HCT116 (cell line): Measurements from ENCODE around the gene C1orf52. TPM values are rescaled to one million over a fixed set of nuclear protein-coding genes. Genes with fewer than 3 reads are reported as not detected.

ENCODE experiments used
- ATAC-seq: fragments of 200-7000 bp; cut with Tn5 transposase; 2 replicates; pipeline ENCODE4 v1.9.1; 2020; ENCODE audit warnings: mild to moderate bottlenecking, moderate library complexity
- BruUV-seq: library from RNA; stranded (reverse); fragments of 400-500 nt; replicated peaks from 2 replicates; lab custom pipeline; 2021; lab: Mats Ljungman, UMichigan
- CTCF ChIA-PET: fragments of 300-600 bp; sonication (Branson Sonifier 250); formaldehyde crosslinking; loops from one replicate; lab custom pipeline; 2021; ENCODE audit warnings: antibody characterized with exemption; lab: Charles Lee
- POLR2A ChIA-PET: fragments of 300-600, 350-600 bp; sonication (Branson Sonifier 250); formaldehyde crosslinking; loops from one replicate; lab custom pipeline; 2021; ENCODE audit warnings: antibody characterized with exemption; lab: Charles Lee
- RAD21 ChIA-PET, 2 experiments: fragments of 300-600 bp; sonication (Branson Sonifier 250); formaldehyde crosslinking; loops; one replicate each; lab custom pipeline; 2023; ENCODE audit warnings: low total read pairs in 2 of 2; ENCODE audit not compliant: uncharacterized antibody in 2 of 2, unreplicated experiment in 2 of 2, low non-redundant PET in 1 of 2; lab: Charles Lee
- DNase-seq: peaks from one replicate; pipeline ENCODE4 v3.0.0-alpha.2; 2010; ENCODE audit warnings: low read depth, low spot score
- H2AFZ ChIP-seq: fragments of 200-600 bp; shearing (Covaris generic), sonication (generic); 2 replicates; pipeline ENCODE4 v1.6.1; 2017; ENCODE audit warnings: low read depth, mixed run types, mixed read lengths, antibody characterized with exemption, low read length; ENCODE audit not compliant: poor library complexity, severe bottlenecking
- H3K27ac ChIP-seq: 2 replicates; pipeline ENCODE4 v1.5.1; 2012; ENCODE audit warnings: low read depth, low read length
- H3K27me3 ChIP-seq: fragments of 200-600 bp; sonication (generic); 2 replicates; pipeline ENCODE4 v1.6.1; 2016; ENCODE audit warnings: mixed run types, low read length, mixed read lengths; ENCODE audit not compliant: insufficient read depth
- H3K36me3 ChIP-seq, 2 experiments: fragments of 200-500 bp in 1 of 2; fragments of 200-600 bp in 1 of 2; sonication (Bioruptor generic) in 1 of 2; sonication (generic) in 1 of 2; 2 replicates each; pipeline versions ENCODE4 v1.5.1 to v1.6.1; 2014 to 2016; ENCODE audit warnings: low read length in 2 of 2, inconsistent platforms in 1 of 2, mixed read lengths in 1 of 2, mixed run types in 1 of 2; ENCODE audit not compliant: insufficient read depth in 2 of 2, control insufficient read depth in 1 of 2
- H3K4me1 ChIP-seq, 2 experiments: fragments of 200-600 bp in 1 of 2; sonication (generic) in 1 of 2; 2 replicates each; pipeline versions ENCODE4 v1.5.1 to v1.6.1; 2012 to 2017; ENCODE audit warnings: low read length in 2 of 2, inconsistent platforms in 1 of 2, mild to moderate bottlenecking in 1 of 2, mixed read lengths in 1 of 2, mixed run types in 1 of 2, moderate library complexity in 1 of 2; ENCODE audit not compliant: insufficient read depth in 2 of 2, control insufficient read depth in 1 of 2
- H3K4me2 ChIP-seq: fragments of 200-600 bp; sonication (generic); 2 replicates; pipeline ENCODE4 v1.6.1; 2017; ENCODE audit warnings: mixed run types, low read length, mixed read lengths
- H3K4me3 ChIP-seq, 2 experiments: fragments of 200-600 bp in 1 of 2; sonication (generic) in 1 of 2; replicated peaks in 1 of 2; 2 replicates each; pipeline ENCODE4 v1.5.1; 2011 to 2016; ENCODE audit warnings: low read length in 2 of 2, control low read depth in 1 of 2, low read depth in 1 of 2, mild to moderate bottlenecking in 1 of 2, mixed read lengths in 1 of 2, mixed run types in 1 of 2
- H3K79me2 ChIP-seq: fragments of 200-600 bp; sonication (generic); 2 replicates; pipeline ENCODE4 v1.6.1; 2017; ENCODE audit warnings: mild to moderate bottlenecking, mixed run types, low read length, moderate library complexity, mixed read lengths; ENCODE audit not compliant: insufficient read depth
- H3K9ac ChIP-seq: fragments of 200-600 bp; sonication (generic); 2 replicates; pipeline ENCODE4 v1.6.1; 2016; ENCODE audit warnings: low read length, mixed read lengths
- H3K9me2 ChIP-seq: fragments of 200-600 bp; sonication (generic), shearing (Covaris generic); 2 replicates; pipeline ENCODE4 v1.6.1; 2017; ENCODE audit warnings: mixed run types, mild to moderate bottlenecking, moderate library complexity; ENCODE audit not compliant: insufficient read depth
- H3K9me3 ChIP-seq, 2 experiments: fragments of 200-500 bp in 1 of 2; fragments of 200-600 bp in 1 of 2; sonication (Bioruptor generic) in 1 of 2; sonication (generic) in 1 of 2; 2 replicates each; pipeline ENCODE4 v1.6.1; 2014 to 2017; ENCODE audit warnings: low read length in 2 of 2, mixed read lengths in 2 of 2, inconsistent platforms in 1 of 2, low read depth in 1 of 2, mild to moderate bottlenecking in 1 of 2, mixed run types in 1 of 2, moderate library complexity in 1 of 2; ENCODE audit not compliant: control insufficient read depth in 1 of 2, insufficient read depth in 1 of 2
- H4K20me1 ChIP-seq: fragments of 200-600 bp; sonication (generic), shearing (Covaris generic); 2 replicates; pipeline ENCODE4 v1.6.1; 2017; ENCODE audit warnings: mixed run types, mild to moderate bottlenecking, moderate library complexity; ENCODE audit not compliant: insufficient read depth
- ATF3 ChIP-seq: IDR thresholded peaks from 2 replicates; pipeline ENCODE4 v1.6.1; 2012
- CBX3 ChIP-seq: IDR thresholded peaks from 2 replicates; pipeline ENCODE4 v1.6.1; 2012; ENCODE audit warnings: low read depth
- EGR1 ChIP-seq: IDR thresholded peaks from 2 replicates; pipeline ENCODE4 v1.6.1; 2012; ENCODE audit warnings: low read depth
- MAX ChIP-seq: IDR thresholded peaks from 2 replicates; pipeline ENCODE4 v1.6.1; 2012
- REST ChIP-seq: IDR thresholded peaks from 2 replicates; pipeline ENCODE4 v1.6.1; 2012; ENCODE audit warnings: low read depth
- SRF ChIP-seq: IDR thresholded peaks from 2 replicates; pipeline ENCODE4 v1.6.1; 2012; ENCODE audit warnings: low read depth
- ZBTB33 ChIP-seq: IDR thresholded peaks from 2 replicates; pipeline ENCODE4 v1.6.1; 2011; ENCODE audit warnings: mild to moderate bottlenecking, low read length, moderate library complexity; ENCODE audit not compliant: insufficient replicate concordance; ENCODE audit errors: extremely low read depth
- ZFX ChIP-seq: fragments of 450-650 bp; IDR thresholded peaks from 2 replicates; pipeline ENCODE4 v1.6.1; 2017
- ZNF274 ChIP-seq: fragments of 200-500 bp; sonication (Bioruptor generic); IDR thresholded peaks from 2 replicates; pipeline ENCODE4 v1.6.1; 2014; ENCODE audit warnings: mild to moderate bottlenecking, low read depth, low read length, inconsistent platforms
- intact Hi-C: fragments of 100-400 bp; cut with micrococcal nuclease; formaldehyde crosslinking; loops from 2 replicates; pipeline ENCODE4 v1.10.0; 2022
- total RNA-seq: library from RNA; stranded (reverse); gene quantifications from one replicate; pipeline ENCODE4 v1.2.1, GENCODE V29; 2021; ENCODE audit not compliant: unreplicated experiment

Gene C1orf52
- total RNA-seq, 1 experiment from 2014 or later = 23.3 TPM

- TF ChIP-seq REST (no peak), ZFX (no peak), ZNF274 (no peak), ATF3 (no peak), ZBTB33 (no peak)
These were observed 18.3 kb upstream of the C1orf52 start (continued) for GRCh38 chr1:85277802-85278201.

GRCh38 chr1:85276978-85277639 lies 17.6 kb upstream of the C1orf52 start:
- peak overlapping the region; percentile 75 for H3K9ac ChIP-seq
- no peaks in the 10 kb centered on the region for H3K9me3 ChIP-seq
- no peaks in the 10 kb centered on the region for H3K36me3 ChIP-seq
- ChIA-PET RAD21 (interaction anchor here (0.7 to 1.5 kb wide), 3 partner anchors 18 to 332 kb away, joined by 3 to 6 read pairs (median 4); partner anchors contain the start of gene C1orf52 (in 1 of the 2)), POLR2A (interaction anchor here (0.8 to 2.0 kb wide), 9 partner anchors 8 to 304 kb away, joined by 3 to 9 read pairs (median 5); partner anchors contain the start of genes C1orf52 and CCN1), CTCF (interaction anchor here (0.6 to 3.0 kb wide), 8 partner anchors 13 to 332 kb away, joined by 3 to 24 read pairs (median 4); partner anchors contain the start of gene C1orf52)
- H3K79me2 ChIP-seq = peaks cover 41% of the 10 kb centered on the region
- intact Hi-C loops = no loop called here
- H3K9me2 ChIP-seq = no peaks in the 10 kb centered on the region
- H4K20me1 ChIP-seq = no peaks in the 10 kb centered on the region
- H3K4me2 ChIP-seq = peak overlapping the region; percentile 87
- H3K4me3 ChIP-seq = peak overlapping the region; percentile 67 to 70
- peak overlapping the region; percentile 20 for H3K27ac ChIP-seq
- TF ChIP-seq CBX3 (no peak), EGR1 (0 out of 2 replicates have a peak, but pooled peaks have one; percentile 15), ZBTB33 (no peak), MAX (0 out of 2 replicates have a peak, but pooled peaks have one; percentile 29), SRF (0 out of 2 replicates have a peak, but pooled peaks have one; percentile 19)
- BruUV-seq = TSS peak; percentile 96
- no peaks in the 10 kb centered on the region for H3K27me3 ChIP-seq
- H3K4me1 ChIP-seq = peaks cover 16 to 46% of the 10 kb centered on the region in 2 experiments
- H2AFZ ChIP-seq = no peak overlapping the region
- DNase-seq = no peak
- ATAC-seq = no peak
